HG03457 (cell line): ENCODE data around the gene HEYL.

Source experiments
- ATAC-seq: cut with Tn5 transposase; IDR thresholded peaks from one replicate; pipeline ENCODE4 v1.9.1; 2021; ENCODE audit warnings: moderate number of reproducible peaks; ENCODE audit not compliant: unreplicated experiment

Gene HEYL

GRCh38 chr1:39639305-39640130 lies at the start of gene HEYL:
TSS of gene HEYL (minus strand) at chr1:39639643. CDS start at chr1:39639625, 18 bp downstream.
- no peak for ATAC-seq

DNA sequence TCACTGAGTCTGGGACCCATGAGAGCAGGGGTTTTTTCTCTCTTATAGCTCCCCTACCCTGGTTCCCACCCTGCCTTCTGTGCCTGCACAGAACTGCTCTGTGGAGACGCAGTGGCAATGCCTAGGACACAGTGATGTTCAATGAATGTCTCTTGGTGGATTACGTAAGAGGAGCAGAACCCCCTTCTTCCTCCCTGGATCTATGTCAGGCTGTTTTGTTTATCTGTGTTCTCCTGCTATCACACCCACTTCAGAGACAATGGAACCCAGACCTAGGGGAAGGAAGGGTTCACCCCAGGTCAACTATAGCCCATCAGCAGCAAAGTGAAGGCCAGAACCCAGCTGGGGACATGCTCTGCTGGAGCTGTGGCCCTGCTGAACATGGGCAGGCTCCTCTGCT lies 49.8 kb upstream of the HEYL start:
- no peak for ATAC-seq

DNA sequence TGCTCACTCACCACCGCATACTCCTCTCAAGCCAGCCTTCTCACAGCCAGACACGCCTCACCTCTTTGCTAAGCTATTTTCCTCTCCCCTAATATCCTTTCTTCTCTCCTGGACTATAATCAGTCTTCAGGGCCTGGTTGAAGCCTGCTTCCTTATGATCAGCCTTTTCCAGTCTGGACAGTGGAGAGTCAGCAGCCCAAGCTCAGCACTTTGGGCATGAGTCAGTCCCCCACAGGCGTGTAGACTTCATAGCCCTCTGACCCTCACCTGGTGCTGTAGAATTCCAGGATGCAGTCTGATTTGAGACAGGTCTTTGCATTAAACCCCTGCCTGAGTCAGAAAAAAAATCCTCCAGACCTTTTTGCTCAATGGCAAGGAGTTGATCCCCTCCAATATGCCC lies 49.3 kb upstream of the HEYL start:
- ATAC-seq: no peak

DNA sequence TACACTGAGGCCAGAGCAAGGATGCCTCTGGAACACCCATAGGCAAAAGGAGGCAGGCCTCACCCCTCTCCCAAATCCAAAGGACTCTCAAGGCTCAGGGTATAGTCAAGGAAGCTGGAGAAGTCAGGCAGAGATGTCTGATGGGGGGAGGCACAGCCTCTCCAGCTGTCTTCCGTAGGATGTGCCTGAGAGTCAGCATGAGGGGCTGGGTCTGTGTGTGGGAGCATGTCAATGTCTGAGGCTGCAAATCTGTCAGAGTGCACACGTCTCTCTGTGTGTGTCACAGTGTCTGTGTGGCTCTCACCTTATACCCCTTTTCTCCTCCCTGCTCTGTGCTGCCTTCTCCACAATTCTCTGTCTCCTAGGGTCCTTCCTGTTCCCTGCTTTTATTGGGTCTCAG lies 47.8 kb upstream of the HEYL start:
- ATAC-seq: no peak

DNA sequence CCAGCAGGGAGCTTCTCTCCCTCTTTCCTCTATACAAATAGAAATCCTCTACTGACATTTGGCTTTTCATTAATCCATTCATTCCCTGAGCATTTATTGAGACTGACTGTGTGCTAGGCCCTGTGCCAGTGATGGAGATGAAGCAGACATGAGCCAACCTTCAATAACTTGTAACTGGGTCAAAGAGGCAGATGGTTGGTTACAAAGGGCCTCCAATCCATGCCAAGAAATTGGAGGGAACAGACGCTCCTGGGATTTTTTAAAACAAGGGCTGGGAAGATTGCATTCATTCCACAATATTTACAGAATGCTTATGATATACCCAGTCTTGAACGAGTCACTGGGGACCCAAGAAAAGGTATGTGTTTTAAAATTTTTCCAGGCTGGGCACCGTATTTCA lies 45.6 kb upstream of the HEYL start:
- ATAC-seq: no peak

DNA sequence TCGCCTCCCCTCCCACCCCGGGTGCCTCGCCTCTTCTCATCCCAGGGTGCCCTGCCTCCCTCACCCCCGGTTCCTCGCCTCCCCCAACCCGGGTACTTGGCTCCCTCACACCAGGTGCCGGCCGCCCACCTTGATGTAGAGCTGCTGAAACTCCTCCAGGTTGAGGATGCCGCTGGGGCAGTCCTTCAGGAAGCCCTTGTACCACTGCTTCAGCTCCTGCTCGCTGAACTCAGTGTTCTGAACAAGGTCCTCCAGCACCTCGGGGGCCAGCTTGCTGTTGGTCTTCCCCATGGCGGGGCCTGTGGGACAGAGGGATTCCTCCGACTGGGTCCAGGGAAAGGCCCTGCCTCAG lies 44.8 kb upstream of the HEYL start:
- no peak for ATAC-seq

DNA sequence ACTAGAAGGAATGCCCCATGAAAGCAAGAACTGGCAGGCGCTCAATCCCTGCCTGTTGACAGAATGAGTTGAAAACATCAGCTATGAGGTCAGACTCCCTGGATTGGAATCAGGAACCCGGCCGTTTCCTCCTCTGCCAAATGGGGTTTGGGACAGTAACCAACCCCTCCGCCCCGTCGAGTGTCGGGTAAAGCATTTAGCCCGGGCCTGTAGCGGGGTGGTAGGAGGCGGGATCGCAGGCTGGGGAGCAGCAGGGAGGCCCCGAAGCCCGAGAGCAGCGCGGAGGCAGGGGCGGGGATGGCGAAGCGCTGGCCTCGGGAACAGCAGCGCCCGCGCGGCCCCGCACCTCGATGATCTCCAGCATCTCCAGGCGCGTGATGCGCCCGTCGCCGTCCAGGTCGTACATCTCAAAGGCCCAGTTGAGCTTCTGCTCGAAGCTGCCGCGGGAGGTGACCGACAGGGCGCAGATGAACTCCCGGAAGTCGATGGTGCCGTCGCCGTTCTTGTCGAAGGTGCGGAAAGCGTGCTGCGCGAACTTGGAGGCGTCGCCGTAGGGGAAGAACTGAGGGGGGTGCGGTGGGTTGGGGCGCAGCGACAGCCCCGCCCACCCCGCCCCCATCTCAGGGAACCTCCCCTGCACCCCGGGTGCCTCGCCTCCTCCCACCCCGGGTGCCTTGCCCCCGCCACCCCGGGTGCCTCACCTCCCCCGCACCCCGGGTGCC lies 44.3 kb upstream of the HEYL start:
- no peak for ATAC-seq

DNA sequence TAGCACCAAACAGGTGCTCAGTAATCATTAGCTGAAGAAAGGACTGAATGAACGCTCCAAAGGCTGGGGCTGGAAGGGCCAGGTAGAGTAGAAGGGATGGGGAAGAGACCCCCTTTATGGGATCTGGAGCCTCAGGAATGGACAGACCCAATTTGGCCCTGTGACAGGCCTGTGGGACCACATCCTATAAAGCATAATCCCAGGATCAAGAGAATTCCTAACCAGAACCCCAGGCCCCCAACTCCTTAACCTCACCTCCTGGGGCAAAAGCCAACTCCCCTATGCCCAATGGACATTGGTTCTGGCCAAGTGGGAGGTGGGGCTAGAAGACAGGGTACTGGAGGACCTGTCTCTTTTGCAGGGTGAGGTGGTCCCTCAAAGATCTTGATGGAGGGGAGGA lies 42.6 kb upstream of the HEYL start:
- no peak for ATAC-seq

GRCh38 chr1:39681294-39681693 lies 41.9 kb upstream of the HEYL start:
- no peak for ATAC-seq

GRCh38 chr1:39680751-39681150 lies 41.3 kb upstream of the HEYL start:
- ATAC-seq: no peak

GRCh38 chr1:39679821-39680220 lies 40.4 kb upstream of the HEYL start:
- ATAC-seq: no peak

DNA sequence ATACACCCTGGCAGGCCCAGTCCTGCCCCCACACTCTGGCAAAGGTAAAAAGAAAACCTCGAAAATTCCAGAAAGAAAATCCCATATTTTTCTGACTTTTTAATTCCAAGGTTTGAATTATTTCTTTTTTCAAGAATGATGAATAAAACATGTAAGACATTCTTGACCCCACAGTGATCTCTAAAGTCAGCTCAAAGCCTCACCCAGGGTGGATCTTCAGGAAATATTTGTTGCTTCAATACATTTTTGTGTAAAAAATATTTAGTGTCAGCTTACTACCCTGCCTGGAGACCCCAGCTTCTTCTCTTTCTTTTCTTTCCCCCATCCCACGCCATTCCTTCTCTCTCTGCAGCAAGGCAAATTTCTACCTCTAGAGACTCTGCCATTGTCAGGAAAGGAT lies 39.4 kb upstream of the HEYL start:
- no peak for ATAC-seq

GRCh38 chr1:39677645-39678044 lies 38.2 kb upstream of the HEYL start:
- no peak for ATAC-seq

GRCh38 chr1:39676948-39677548 lies 37.6 kb upstream of the HEYL start:
- no peak for ATAC-seq

DNA sequence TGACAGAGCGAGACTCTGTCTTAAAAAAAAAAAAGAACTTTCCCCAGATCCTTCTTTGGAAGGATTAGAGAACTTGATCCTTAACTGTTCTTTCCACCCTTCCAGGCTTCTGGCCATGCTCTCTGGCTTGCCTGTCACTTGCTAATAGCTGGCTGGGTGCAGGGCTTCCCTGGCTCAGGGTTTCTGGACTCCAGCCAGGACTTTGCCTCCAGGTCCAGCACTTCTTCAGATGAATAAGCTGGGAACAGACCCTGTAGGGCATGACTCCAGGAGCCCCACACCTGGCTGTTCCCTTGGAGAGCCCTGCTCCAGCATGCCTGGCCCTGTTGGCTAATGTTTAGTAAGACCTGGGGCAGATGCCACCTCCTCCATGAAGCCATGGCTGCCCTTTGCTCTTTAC lies 35.8 kb upstream of the HEYL start:
- no peak for ATAC-seq

DNA sequence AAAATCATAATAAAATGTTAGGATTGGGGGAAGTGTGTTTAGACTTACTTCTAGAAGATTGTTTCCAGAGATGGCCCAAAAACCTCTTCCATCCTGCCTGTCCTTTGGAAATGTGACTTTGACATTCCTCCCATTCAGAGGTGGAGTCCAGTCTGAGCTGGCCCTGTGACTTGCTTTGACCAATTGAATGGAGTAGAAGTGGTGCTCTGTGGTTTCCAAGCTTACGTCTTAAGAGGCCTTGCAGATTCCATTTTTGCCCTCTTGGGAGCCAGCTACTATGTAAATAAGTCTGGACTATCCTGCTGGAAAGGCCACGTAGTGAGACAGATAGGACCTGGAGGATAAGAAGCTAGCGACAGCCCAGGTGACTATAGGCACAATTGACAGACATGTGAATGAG lies 33.8 kb upstream of the HEYL start:
- no peak for ATAC-seq

DNA sequence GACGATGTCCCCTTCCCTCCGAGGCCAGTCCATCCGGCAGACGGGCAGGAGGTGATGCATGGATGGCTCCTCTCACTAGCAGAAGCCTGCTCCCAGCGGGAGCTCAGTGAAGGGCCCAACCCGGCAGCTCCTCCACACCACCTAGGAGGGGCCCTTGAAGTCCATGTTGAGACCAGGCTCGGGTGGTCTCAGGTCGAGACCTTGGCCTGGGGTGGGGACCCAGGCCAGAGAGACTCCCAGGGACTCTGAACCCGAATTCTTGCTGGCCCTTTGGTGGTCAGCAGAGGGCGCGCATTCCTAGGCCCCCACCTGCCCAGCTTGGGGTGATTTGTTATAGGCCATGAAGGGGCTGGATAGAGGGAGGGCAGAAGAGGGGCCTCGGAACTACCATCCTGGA lies 33.1 kb upstream of the HEYL start:
- ATAC-seq: no peak

DNA sequence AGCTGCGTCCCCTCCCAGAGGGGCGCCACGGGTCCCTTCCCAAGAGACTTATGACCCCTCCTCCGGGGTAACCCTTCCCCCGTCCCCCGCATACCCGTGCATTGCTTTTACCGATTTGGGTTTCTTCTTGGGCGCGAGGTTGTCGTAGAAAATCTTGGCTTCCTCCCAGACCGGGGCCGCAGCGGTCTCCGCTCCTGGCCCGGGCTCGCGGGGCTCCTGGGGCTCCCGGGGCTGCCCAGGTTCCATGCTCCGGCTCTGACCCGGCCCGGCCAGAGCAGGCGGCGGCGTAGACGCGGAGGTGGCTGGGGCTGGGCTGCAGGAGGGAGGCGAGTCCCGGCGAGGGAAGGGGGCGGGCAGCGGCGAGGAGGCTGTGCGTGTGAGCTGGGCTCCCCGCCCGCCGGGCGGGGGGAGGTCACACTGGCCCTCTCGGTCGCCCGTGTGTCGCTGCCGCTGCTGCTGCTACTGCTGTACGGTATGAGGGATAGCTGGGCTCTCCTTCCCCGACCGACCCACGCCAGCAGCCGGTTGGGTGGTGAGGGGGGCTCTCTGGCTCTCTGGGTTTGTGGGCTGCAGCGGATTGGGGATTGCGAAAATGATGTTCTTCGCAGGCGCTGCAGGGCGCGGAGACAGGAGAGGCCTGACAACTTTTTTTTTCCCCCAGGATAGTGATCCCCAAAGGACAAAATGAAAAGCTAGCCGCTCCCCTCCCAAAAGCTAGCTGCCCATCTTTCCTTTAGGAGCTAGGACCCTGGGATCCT lies 32.5 kb upstream of the HEYL start, which contains the start of gene NT5C1A:
TSS of gene NT5C1A (minus strand) at position 315 of the 758 bp plus-strand sequence. CDS start at position 246, 69 bp downstream.
- no peak for ATAC-seq

DNA sequence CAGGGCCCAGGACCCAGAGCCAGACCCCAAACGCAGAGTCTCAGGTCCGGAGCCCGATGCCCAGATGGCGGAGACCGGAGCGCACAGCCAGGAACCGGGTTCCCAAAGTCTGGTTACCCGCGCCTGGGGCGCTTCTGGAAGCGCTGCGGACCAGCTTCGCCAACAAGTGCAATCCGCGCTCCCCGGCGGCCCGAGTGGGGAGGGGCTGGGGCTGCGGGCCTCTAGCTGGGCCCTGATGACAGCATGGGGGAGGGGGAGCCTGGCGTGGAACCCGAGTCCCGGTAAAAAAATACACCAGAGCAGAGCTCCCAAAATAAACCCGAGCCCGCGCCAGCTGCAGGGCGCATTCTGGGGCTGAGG lies 32.0 kb upstream of the HEYL start:
- ATAC-seq: no peak

GRCh38 chr1:39670689-39671088 lies 31.2 kb upstream of the HEYL start:
- ATAC-seq: no peak

DNA sequence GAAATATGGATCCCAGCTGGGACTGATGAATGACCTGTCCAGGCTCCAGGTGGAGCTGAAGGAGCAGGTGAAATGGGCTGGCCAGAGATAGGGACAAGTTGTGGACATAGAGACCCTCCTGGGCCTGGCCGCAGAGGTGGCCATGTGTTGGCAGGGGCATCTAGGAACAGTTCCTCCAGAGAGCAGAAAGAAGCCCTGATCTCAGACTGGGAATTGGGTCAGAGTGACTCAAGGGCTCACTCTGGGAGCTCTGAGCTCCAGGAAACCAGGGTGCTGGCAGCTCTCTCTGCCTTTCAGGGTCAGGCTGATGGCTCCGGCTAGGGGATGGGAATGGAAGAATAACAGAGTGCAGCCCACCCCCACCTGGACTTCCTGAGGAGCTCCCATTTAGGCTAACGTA lies 29.5 kb upstream of the HEYL start:
- ATAC-seq: no peak
